GM23248 (cell line): ENCODE data around the gene ELOVL4.

Experiments
- EZH2 ChIP-seq: fragments of 200-600 bp; sonication (generic); IDR thresholded peaks from 2 replicates; pipeline ENCODE4 v1.6.1; 2018; ENCODE audit warnings: antibody characterized with exemption, mild to moderate bottlenecking; ENCODE audit not compliant: insufficient read depth, poor library complexity, severe bottlenecking
- EZH2phosphoT487 ChIP-seq: fragments of 200-600 bp; sonication (generic); IDR thresholded peaks from 2 replicates; pipeline ENCODE4 v1.6.1; 2018; ENCODE audit warnings: antibody characterized with exemption, moderate library complexity, mild to moderate bottlenecking, low read depth; ENCODE audit not compliant: insufficient read depth

GRCh38 chr6:79922018-79922417, 25.3 kb downstream of the ELOVL4 start:
- TF ChIP-seq EZH2: no peak
- TF ChIP-seq EZH2phosphoT487: no peak
